HEK293 (cell line): Measurements from ENCODE around the gene EPB41L2.

ENCODE experiments used
- GLI4 ChIP-seq: fragments of 450-650 bp; formaldehyde crosslinking; IDR thresholded peaks from 2 replicates; pipeline ENCODE4 v1.5.1; 2016; ENCODE audit warnings: missing biosample characterization, missing genetic modification characterization
- GLIS2 ChIP-seq: fragments of 450-650 bp; formaldehyde crosslinking; IDR thresholded peaks from 2 replicates; pipeline ENCODE4 v1.5.1; 2016; ENCODE audit warnings: missing biosample characterization, missing genetic modification characterization
- HOXD13 ChIP-seq: sonication (generic); formaldehyde crosslinking; IDR thresholded peaks from 2 replicates; pipeline ENCODE4 v1.8.0; 2022; ENCODE audit warnings: missing genetic modification reagents, borderline replicate concordance
- YY2 ChIP-seq: fragments of 450-650 bp; formaldehyde crosslinking; IDR thresholded peaks from 2 replicates; pipeline ENCODE4 v1.5.1; 2016; ENCODE audit warnings: missing biosample characterization, missing genetic modification characterization
- ZBTB1 ChIP-seq: fragments of 450-650 bp; formaldehyde crosslinking; IDR thresholded peaks from 2 replicates; pipeline ENCODE4 v1.5.1; 2016; ENCODE audit warnings: missing biosample characterization, missing genetic modification characterization
- ZBTB17 ChIP-seq: fragments of 450-650 bp; formaldehyde crosslinking; IDR thresholded peaks from 2 replicates; pipeline ENCODE4 v1.5.1; 2016; ENCODE audit warnings: missing biosample characterization, missing genetic modification characterization
- ZEB2 ChIP-seq: fragments of 450-650 bp; formaldehyde crosslinking; IDR thresholded peaks from 2 replicates; pipeline ENCODE4 v1.5.1; 2016; ENCODE audit warnings: missing biosample characterization, missing genetic modification characterization
- ZFP3 ChIP-seq: fragments of 450-650 bp; formaldehyde crosslinking; IDR thresholded peaks from 2 replicates; pipeline ENCODE4 v1.5.1; 2016; ENCODE audit warnings: low read depth, missing biosample characterization, missing genetic modification characterization
- ZNF138 ChIP-seq: fragments of 450-650 bp; formaldehyde crosslinking; IDR thresholded peaks from 2 replicates; pipeline ENCODE4 v1.5.1; 2016; ENCODE audit warnings: missing biosample characterization, missing genetic modification characterization, borderline replicate concordance
- ZNF223 ChIP-seq: fragments of 450-650 bp; formaldehyde crosslinking; IDR thresholded peaks from 2 replicates; pipeline ENCODE4 v1.5.1; 2016; ENCODE audit warnings: missing biosample characterization, missing genetic modification characterization
- ZNF266 ChIP-seq: fragments of 450-650 bp; formaldehyde crosslinking; IDR thresholded peaks from 2 replicates; pipeline ENCODE4 v1.5.1; 2016; ENCODE audit warnings: missing biosample characterization, missing genetic modification characterization, low read depth
- ZNF292 ChIP-seq: fragments of 450-650 bp; formaldehyde crosslinking; IDR thresholded peaks from 2 replicates; pipeline ENCODE4 v1.5.1; 2016; ENCODE audit warnings: low read depth, missing biosample characterization, missing genetic modification characterization, borderline replicate concordance
- ZNF335 ChIP-seq: fragments of 450-650 bp; formaldehyde crosslinking; conservative IDR thresholded peaks from 2 replicates; pipeline ENCODE4 v1.5.1; 2016; ENCODE audit warnings: missing biosample characterization, missing genetic modification characterization
- ZNF404 ChIP-seq: fragments of 450-650 bp; formaldehyde crosslinking; IDR thresholded peaks from 2 replicates; pipeline ENCODE4 v1.5.1; 2017; ENCODE audit warnings: missing biosample characterization, missing genetic modification characterization
- ZNF433 ChIP-seq: fragments of 450-650 bp; formaldehyde crosslinking; IDR thresholded peaks from 2 replicates; pipeline ENCODE4 v1.5.1; 2016; ENCODE audit warnings: missing biosample characterization, missing genetic modification characterization, low read depth
- ZNF521 ChIP-seq: fragments of 450-650 bp; formaldehyde crosslinking; IDR thresholded peaks from 2 replicates; pipeline ENCODE4 v1.5.1; 2017; ENCODE audit warnings: missing biosample characterization, mild to moderate bottlenecking, missing genetic modification characterization
- ZNF571 ChIP-seq: fragments of 450-650 bp; formaldehyde crosslinking; IDR thresholded peaks from 2 replicates; pipeline ENCODE4 v1.5.0; 2017; ENCODE audit warnings: missing biosample characterization, missing genetic modification characterization
- ZNF600 ChIP-seq: fragments of 450-650 bp; formaldehyde crosslinking; IDR thresholded peaks from 2 replicates; pipeline ENCODE4 v1.5.1; 2016; ENCODE audit warnings: missing biosample characterization, missing genetic modification characterization
- ZNF670 ChIP-seq: fragments of 450-650 bp; formaldehyde crosslinking; IDR thresholded peaks from 2 replicates; pipeline ENCODE4 v1.5.1; 2016; ENCODE audit warnings: missing biosample characterization, missing genetic modification characterization, low read depth
- ZNF747 ChIP-seq: fragments of 450-650 bp; formaldehyde crosslinking; IDR thresholded peaks from 2 replicates; pipeline ENCODE4 v1.5.1; 2016; ENCODE audit warnings: missing biosample characterization, missing genetic modification characterization
- ZSCAN23 ChIP-seq: fragments of 450-650 bp; formaldehyde crosslinking; IDR thresholded peaks from 2 replicates; pipeline ENCODE4 v1.5.1; 2016; ENCODE audit warnings: missing biosample characterization, missing genetic modification characterization
- TF ChIP-seq, protein P1 (sequence below): fragments of 450-650 bp; formaldehyde crosslinking; IDR thresholded peaks from 2 replicates; pipeline ENCODE4 v1.5.1; 2016; ENCODE audit warnings: missing biosample characterization, missing genetic modification characterization
- TF ChIP-seq, protein P2 (sequence below): fragments of 450-650 bp; formaldehyde crosslinking; IDR thresholded peaks from 2 replicates; pipeline ENCODE4 v1.5.1; 2017; ENCODE audit warnings: missing biosample characterization, mild to moderate bottlenecking, missing genetic modification characterization, moderate library complexity
- TF ChIP-seq, protein P3 (sequence below): fragments of 450-650 bp; IDR thresholded peaks from 2 replicates; pipeline ENCODE4 v1.5.1; 2018; ENCODE audit warnings: missing biosample characterization, mild to moderate bottlenecking, missing genetic modification characterization
- TF ChIP-seq, protein P4 (sequence below): sonication (generic); formaldehyde crosslinking; IDR thresholded peaks from 2 replicates; pipeline ENCODE4 v1.8.1; 2022; ENCODE audit warnings: mild to moderate bottlenecking, moderate library complexity, missing genetic modification reagents
- TF ChIP-seq, protein P5 (sequence below): fragments of 450-650 bp; formaldehyde crosslinking; IDR thresholded peaks from 2 replicates; pipeline ENCODE4 v1.5.1; 2017; ENCODE audit warnings: missing biosample characterization, missing genetic modification characterization
- TF ChIP-seq, protein P6 (sequence below): fragments of 450-650 bp; formaldehyde crosslinking; IDR thresholded peaks from 2 replicates; pipeline ENCODE4 v1.5.1; 2016; ENCODE audit warnings: missing biosample characterization, missing genetic modification characterization
- TF ChIP-seq, protein P7 (sequence below): fragments of 450-650 bp; formaldehyde crosslinking; IDR thresholded peaks from 2 replicates; pipeline ENCODE4 v1.5.1; 2017; ENCODE audit warnings: missing biosample characterization, missing genetic modification characterization

Gene EPB41L2

DNA sequence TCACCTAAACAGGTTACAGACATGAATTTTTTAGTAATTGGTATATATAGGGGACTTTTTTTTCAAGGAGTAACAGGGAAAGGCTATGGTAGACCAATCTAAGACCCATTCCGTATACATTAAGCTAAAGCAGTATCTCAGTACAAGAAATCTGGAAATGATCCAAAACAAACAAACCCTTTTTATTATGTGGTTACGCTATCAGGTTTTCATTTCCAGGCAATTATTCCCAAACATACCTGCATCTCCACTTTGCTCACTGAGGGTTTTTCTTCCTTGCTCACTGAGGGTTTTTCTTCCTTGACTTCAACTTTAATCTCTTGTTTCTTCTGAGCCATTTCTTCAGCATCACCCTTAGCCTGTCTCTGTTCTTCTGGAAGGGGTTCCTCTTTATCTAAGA, 107.3 kb downstream of the EPB41L2 start (continued):
- TF ChIP-seq ZNF138 (tag by site-specific recombination) (no peak), ZNF600 (tag by site-specific recombination) (peak; percentile 87), ZNF404 (tag by site-specific recombination) (no peak), ZNF335 (tag by site-specific recombination) (0 out of 2 replicates have a peak, but pooled peaks have one; percentile 24), ZEB2 (tag by site-specific recombination) (peak; percentile 82; the same call in 1 of the 2 replicates), ZNF571 (tag by site-specific recombination) (no peak), YY2 (no peak), ZNF223 (tag by site-specific recombination) (0 out of 2 replicates have a peak, but pooled peaks have one; percentile 33), ZNF292 (no peak), GLI4 (tag by site-specific recombination) (no peak), GLIS2 (tag by site-specific recombination) (no peak), ZNF747 (tag by site-specific recombination) (no peak), ZFP3 (tag by site-specific recombination) (no peak), ZNF521 (tag by site-specific recombination) (no peak), ZBTB1 (tag by site-specific recombination) (no peak), HOXD13 (CRISPR knock-in tag) (no peak), ZSCAN23 (tag by site-specific recombination) (no peak), ZNF433 (tag by site-specific recombination) (no peak), ZBTB17 (tag by site-specific recombination) (peak; percentile 47; the same call in 1 of the 2 replicates), ZNF670 (no peak), ZNF266 (tag by site-specific recombination) (no peak)
- TF ChIP-seq, protein P1, sequence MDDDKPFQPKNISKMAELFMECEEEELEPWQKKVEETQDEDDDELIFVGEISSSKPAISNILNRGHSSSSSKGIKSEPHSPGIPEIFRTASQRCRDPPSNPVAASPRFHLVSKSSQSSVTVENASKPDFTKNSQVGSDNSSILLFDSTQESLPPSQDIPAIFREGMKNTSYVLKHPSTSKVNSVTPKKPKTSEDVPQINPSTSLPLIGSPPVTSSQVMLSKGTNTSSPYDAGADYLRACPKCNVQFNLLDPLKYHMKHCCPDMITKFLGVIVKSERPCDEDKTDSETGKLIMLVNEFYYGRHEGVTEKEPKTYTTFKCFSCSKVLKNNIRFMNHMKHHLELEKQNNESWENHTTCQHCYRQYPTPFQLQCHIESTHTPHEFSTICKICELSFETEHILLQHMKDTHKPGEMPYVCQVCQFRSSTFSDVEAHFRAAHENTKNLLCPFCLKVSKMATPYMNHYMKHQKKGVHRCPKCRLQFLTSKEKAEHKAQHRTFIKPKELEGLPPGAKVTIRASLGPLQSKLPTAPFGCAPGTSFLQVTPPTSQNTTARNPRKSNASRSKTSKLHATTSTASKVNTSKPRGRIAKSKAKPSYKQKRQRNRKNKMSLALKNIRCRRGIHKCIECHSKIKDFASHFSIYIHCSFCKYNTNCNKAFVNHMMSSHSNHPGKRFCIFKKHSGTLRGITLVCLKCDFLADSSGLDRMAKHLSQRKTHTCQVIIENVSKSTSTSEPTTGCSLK, result no peak
- TF ChIP-seq, protein P2, sequence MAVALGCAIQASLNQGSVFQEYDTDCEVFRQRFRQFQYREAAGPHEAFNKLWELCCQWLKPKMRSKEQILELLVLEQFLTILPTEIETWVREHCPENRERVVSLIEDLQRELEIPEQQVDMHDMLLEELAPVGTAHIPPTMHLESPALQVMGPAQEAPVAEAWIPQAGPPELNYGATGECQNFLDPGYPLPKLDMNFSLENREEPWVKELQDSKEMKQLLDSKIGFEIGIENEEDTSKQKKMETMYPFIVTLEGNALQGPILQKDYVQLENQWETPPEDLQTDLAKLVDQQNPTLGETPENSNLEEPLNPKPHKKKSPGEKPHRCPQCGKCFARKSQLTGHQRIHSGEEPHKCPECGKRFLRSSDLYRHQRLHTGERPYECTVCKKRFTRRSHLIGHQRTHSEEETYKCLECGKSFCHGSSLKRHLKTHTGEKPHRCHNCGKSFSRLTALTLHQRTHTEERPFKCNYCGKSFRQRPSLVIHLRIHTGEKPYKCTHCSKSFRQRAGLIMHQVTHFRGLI (tag by site-specific recombination), result no peak
- TF ChIP-seq, protein P3, sequence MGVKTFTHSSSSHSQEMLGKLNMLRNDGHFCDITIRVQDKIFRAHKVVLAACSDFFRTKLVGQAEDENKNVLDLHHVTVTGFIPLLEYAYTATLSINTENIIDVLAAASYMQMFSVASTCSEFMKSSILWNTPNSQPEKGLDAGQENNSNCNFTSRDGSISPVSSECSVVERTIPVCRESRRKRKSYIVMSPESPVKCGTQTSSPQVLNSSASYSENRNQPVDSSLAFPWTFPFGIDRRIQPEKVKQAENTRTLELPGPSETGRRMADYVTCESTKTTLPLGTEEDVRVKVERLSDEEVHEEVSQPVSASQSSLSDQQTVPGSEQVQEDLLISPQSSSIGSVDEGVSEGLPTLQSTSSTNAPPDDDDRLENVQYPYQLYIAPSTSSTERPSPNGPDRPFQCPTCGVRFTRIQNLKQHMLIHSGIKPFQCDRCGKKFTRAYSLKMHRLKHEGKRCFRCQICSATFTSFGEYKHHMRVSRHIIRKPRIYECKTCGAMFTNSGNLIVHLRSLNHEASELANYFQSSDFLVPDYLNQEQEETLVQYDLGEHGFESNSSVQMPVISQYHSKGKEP (tag by site-specific recombination), result peak; percentile 84
- TF ChIP-seq, protein P4, sequence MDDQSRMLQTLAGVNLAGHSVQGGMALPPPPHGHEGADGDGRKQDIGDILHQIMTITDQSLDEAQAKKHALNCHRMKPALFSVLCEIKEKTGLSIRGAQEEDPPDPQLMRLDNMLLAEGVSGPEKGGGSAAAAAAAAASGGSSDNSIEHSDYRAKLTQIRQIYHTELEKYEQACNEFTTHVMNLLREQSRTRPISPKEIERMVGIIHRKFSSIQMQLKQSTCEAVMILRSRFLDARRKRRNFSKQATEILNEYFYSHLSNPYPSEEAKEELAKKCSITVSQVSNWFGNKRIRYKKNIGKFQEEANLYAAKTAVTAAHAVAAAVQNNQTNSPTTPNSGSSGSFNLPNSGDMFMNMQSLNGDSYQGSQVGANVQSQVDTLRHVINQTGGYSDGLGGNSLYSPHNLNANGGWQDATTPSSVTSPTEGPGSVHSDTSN, result no peak
- TF ChIP-seq, protein P5, sequence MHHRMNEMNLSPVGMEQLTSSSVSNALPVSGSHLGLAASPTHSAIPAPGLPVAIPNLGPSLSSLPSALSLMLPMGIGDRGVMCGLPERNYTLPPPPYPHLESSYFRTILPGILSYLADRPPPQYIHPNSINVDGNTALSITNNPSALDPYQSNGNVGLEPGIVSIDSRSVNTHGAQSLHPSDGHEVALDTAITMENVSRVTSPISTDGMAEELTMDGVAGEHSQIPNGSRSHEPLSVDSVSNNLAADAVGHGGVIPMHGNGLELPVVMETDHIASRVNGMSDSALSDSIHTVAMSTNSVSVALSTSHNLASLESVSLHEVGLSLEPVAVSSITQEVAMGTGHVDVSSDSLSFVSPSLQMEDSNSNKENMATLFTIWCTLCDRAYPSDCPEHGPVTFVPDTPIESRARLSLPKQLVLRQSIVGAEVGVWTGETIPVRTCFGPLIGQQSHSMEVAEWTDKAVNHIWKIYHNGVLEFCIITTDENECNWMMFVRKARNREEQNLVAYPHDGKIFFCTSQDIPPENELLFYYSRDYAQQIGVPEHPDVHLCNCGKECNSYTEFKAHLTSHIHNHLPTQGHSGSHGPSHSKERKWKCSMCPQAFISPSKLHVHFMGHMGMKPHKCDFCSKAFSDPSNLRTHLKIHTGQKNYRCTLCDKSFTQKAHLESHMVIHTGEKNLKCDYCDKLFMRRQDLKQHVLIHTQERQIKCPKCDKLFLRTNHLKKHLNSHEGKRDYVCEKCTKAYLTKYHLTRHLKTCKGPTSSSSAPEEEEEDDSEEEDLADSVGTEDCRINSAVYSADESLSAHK, result peak; percentile 51; the same call in 1 of the 2 replicates
- TF ChIP-seq, protein P6, sequence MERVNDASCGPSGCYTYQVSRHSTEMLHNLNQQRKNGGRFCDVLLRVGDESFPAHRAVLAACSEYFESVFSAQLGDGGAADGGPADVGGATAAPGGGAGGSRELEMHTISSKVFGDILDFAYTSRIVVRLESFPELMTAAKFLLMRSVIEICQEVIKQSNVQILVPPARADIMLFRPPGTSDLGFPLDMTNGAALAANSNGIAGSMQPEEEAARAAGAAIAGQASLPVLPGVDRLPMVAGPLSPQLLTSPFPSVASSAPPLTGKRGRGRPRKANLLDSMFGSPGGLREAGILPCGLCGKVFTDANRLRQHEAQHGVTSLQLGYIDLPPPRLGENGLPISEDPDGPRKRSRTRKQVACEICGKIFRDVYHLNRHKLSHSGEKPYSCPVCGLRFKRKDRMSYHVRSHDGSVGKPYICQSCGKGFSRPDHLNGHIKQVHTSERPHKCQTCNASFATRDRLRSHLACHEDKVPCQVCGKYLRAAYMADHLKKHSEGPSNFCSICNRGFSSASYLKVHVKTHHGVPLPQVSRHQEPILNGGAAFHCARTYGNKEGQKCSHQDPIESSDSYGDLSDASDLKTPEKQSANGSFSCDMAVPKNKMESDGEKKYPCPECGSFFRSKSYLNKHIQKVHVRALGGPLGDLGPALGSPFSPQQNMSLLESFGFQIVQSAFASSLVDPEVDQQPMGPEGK, result peak; percentile 38; the same call in 1 of the 2 replicates
- TF ChIP-seq, protein P7, sequence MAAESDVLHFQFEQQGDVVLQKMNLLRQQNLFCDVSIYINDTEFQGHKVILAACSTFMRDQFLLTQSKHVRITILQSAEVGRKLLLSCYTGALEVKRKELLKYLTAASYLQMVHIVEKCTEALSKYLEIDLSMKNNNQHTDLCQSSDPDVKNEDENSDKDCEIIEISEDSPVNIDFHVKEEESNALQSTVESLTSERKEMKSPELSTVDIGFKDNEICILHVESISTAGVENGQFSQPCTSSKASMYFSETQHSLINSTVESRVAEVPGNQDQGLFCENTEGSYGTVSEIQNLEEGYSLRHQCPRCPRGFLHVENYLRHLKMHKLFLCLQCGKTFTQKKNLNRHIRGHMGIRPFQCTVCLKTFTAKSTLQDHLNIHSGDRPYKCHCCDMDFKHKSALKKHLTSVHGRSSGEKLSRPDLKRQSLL (tag by site-specific recombination), result no peak
